Measurements from ENCODE around the gene BRSK1.

DNA sequence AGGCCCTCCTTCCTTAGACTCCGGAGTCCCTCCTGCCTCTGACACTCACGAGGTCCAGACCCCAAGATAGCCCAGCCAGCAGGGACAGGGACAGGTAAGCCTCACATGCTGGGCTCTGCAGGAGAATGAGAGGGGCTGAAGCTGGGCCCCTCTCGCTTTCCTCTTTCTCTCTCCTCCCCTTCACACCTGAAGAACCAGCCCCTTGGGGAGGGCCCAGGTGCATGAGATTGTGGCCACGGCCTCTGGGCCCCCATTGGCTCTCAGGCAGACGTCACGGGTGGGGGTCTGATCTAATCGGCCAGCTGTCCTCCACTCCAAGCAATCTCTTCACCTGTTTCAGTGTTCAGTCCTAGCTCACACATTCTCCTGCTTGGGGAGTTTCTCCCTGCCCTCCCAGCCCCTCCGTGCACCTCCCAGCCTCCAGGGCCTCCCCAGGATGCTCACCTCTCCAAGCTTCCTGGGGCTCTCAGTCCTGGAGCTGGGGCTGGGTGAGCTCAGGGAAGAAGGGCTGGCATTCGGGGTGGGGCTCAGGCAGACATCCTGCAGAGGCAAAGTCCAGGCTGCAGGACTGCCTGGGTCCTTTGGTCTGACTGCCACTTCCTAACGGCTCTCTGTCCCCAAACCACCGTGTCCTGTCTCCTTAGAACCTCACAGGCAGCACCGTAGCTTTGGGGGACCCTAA, 38.5 kb downstream of the BRSK1 start:
- TF ChIP-seq YY1 (IDR thresholded peaks at IDR 0.05; ENCODE audit: insufficient read depth, insufficient read length) (no peak), SUZ12 (IDR thresholded peaks at IDR 0.05; ENCODE audit: extremely low read depth, insufficient read depth, insufficient read length) (no peak)
